SH-SY5Y (cell line): ENCODE results near the gene OARD1.

ENCODE experiments used
- GATA2 ChIP-seq: IDR thresholded peaks from 2 replicates; pipeline ENCODE4 v1.6.1; 2011; ENCODE audit warnings: mild to moderate bottlenecking, low read depth, low read length
- GATA3 ChIP-seq: IDR thresholded peaks from 2 replicates; pipeline ENCODE4 v1.6.1; 2011; ENCODE audit warnings: low read depth, mild to moderate bottlenecking, low read length, moderate library complexity

DNA sequence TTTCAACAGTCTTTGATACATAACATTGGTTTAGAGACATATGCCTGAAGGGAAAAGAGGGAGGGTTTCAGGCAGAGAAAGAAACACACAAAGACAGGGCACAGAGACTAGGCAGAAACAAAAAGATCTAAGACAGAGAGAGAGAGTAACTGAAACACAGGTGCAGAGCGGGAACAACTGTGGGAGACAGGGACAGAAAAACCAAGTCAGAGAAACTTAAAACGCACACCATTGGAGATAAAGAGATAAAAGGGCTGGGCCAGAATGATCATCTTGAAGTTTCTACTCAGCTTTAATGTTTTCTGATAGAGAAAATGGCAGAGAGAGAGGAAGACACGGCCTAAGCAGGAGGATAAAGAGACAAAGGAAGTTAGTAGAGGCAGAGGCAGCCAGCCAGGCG lies 44.9 kb downstream of the OARD1 start:
- no peak for TF ChIP-seq GATA3
- no peak for TF ChIP-seq GATA2
